ENCODE measurements around the gene FNDC3B.
A peak's percentile ranks its signal among the peaks of the same experiment; 100 is the strongest.

Gene FNDC3B

DNA sequence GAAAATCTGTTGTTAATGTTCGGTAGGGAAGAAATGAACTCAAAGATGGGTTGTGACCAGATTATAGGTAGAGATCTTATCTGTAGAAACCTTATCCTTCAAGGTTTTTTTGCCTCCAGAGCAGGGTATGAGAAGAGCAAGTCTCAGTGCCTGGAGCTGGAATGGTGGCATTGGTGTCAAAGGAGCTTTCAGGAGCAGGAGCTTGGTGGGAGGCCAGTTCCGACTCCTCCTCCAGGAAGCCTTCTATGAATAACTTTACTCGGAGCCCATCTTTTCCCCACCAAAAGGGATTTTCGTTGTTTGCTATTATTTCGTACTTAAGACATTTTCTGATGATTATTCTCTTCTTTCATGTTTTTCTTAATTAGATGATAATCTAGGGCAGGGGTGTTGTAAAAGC, 317.0 kb downstream of the FNDC3B start:
- TF ChIP-seq, protein P1, sequence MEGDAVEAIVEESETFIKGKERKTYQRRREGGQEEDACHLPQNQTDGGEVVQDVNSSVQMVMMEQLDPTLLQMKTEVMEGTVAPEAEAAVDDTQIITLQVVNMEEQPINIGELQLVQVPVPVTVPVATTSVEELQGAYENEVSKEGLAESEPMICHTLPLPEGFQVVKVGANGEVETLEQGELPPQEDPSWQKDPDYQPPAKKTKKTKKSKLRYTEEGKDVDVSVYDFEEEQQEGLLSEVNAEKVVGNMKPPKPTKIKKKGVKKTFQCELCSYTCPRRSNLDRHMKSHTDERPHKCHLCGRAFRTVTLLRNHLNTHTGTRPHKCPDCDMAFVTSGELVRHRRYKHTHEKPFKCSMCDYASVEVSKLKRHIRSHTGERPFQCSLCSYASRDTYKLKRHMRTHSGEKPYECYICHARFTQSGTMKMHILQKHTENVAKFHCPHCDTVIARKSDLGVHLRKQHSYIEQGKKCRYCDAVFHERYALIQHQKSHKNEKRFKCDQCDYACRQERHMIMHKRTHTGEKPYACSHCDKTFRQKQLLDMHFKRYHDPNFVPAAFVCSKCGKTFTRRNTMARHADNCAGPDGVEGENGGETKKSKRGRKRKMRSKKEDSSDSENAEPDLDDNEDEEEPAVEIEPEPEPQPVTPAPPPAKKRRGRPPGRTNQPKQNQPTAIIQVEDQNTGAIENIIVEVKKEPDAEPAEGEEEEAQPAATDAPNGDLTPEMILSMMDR (IDR thresholded peaks at IDR 0.05) = no peak

DNA sequence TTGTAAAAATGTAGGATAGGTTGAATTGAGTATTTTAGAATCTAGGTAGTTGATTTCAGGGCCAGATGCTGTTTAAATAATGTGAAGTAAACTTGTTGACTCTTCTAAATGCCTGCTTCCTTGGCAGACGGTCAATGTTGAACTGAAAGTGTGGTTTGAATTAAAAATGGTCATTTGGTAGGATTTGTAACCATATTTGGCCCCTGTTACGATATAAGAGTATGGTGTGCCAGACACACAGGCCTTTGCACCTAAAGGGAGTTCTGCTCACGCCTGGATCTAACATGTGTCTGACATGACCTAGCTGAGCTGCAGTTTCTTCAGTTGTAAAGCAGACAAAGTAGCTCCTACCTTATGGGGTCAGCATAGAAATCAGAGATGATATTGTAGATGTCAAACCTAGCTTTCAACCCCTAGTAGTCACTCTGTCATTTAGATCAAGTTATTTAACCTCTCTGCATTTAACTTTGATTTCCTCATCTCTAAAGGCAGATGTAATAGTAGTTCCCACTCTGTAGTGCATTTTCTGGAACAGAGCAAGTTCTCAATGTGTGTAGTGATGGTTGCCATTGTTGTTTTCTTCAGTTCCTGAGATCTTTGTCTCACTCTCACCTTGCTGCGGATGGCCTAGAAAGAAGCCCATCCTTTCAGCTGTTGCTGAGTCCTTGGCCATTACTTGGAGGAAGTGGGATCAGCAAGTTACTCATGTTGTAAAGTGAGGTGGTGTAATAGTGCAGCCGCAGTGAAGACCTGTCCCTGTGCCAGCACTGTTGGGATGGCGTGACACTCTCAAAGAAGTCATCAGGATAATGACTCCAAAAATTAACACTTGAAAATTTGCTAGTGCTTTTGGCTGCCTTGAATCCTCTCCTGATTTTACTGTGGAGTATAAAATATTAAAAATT, 318.7 kb downstream of the FNDC3B start:
- TF ChIP-seq, protein P1 (IDR thresholded peaks at IDR 0.05) = no peak

DNA sequence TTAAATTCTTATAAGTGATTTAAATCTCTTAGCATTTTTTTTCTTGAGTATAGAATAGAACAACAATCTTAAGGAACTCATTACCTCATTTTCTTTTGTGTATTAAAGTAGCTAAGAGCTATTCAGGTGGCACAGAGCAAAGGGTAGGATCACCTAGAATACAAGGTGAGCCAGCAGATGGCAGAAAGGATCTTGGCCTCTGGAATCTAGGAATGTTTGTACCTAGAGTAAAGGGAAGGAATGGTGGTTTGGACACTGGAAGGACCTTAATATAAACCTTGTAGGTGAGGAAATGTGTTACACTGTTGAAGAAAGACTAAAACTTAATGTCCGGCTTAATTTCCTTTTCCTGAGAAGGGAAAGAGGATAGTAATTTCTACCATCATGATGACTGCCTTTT, 319.9 kb downstream of the FNDC3B start:
- TF ChIP-seq, protein P1 (IDR thresholded peaks at IDR 0.05) = peak; percentile 44; the same call in 1 of the 2 replicates

DNA sequence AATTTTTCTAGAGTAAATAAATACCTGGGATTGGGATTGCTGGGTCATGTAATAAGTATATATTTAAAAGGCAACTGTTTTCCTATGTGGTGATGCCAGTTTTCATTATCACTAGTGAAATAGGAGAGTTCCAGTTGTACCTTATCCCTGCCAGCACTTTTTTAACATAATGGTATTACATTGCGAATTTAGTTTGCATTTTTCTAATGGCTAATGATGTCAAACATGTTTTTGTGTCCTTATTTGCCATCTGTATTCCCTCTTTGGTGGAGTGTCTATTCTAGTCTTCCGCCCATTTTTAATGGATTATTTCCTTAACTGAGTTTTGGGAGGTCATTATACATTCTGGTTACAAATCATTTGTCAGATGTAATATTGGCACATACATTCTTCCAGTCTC, 320.6 kb downstream of the FNDC3B start:
- TF ChIP-seq, protein P1 (IDR thresholded peaks at IDR 0.05) = no peak

GRCh38 chr3:172362583-172362982, 323.2 kb downstream of the FNDC3B start:
- TF ChIP-seq, protein P1 (IDR thresholded peaks at IDR 0.05) = no peak

DNA sequence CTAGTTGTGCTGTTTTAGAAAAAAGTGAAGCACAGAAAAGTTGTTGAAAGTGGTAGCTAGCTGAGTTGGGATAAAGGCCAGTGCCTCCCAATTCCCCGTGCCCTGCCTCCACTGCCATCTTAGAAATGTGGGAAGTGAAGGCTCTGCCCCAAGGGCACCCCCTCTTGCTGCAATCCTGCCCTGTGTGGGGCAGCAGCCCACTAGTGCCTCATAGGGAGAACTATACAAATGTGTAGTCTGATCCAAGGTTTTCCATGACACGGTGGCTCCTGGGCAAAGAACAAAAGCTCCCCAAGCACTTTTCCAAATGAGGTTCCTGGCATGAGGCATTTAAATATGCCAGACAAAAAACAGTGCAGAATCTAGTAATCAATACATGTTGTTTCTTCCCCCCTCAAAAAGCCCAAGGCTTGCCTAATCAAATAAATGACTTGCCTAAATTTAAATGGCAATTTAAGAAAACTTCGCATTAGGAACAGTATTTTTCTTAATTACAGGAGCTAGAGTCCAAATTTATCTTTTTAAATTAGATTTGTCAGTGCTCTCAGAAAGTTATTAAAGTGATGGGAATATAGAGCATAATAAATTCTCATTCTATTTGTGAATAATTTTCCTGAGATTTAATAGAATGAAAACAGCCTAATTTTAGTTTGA, 325.1 kb downstream of the FNDC3B start:
- TF ChIP-seq, protein P1 (IDR thresholded peaks at IDR 0.05) = no peak

DNA sequence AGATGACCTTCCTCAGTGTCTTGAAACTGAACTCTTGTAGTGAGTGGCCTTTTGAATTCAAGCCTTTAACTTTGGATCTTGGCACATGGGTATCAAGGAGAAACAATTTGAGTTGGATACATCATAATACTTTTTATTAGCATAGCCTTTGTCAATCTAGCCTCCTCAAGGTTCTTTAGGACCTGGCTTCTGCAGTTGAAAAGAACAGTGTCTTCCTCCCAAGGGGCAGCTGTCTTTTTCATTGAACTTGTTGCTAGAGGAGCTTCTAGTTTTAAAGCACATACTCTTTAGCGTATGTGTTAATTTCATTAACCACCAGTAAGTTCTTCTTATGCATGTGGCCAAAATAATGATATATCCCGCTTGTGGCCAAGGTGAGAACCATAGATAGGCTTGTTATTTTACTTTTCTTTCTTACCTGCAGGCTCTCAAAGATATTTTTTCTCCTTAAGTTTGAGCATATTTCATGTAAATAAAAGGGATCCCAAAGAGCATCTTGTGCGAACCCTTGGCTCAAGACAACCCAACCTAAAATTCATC, 325.7 kb downstream of the FNDC3B start:
- TF ChIP-seq, protein P1 (IDR thresholded peaks at IDR 0.05) = no peak

Measured in LNCAP (cell line).